ENCODE results near the gene CORO7.

Gene CORO7

DNA sequence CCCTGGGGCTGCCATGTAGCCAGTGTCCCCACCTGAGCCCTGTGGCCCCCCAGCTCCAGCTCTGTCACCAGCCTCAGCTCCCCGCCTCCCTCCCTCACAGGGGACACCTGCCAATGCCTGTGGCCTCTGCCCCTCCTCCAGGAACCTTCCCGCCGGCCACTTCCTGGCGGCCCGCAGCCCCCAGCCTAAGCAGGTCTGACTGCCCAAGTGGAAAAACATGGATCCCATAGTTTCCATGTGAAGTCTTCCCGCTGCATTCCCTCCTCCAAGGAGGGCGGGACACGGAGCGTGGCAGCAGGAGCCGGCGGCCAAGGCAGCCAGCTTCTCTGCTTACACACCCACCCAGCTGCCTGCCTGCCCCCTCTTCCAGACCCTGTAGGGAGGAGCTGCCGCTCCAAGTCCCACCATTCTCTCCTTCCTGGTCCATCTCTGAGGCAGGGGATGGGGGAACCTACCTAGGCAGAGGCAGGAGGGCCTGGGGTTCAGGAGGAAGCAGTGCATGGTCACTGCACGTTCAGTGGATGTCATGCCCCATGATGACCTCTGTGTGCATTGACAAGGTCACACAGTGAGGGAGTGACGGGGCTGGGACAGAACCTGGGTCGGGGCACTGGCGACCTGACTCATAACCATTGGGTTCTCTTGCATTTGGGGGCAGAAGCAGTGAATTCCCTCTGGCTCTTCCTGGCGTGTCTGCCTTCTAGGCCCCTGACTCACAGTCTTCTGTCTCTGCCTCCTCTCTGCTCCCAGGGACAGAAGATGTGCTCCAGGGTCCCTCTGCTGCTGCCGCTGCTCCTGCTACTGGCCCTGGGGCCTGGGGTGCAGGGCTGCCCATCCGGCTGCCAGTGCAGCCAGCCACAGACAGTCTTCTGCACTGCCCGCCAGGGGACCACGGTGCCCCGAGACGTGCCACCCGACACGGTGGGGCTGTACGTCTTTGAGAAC lies 36.0 kb downstream of the CORO7 start:
- TF ChIP-seq, protein P1, sequence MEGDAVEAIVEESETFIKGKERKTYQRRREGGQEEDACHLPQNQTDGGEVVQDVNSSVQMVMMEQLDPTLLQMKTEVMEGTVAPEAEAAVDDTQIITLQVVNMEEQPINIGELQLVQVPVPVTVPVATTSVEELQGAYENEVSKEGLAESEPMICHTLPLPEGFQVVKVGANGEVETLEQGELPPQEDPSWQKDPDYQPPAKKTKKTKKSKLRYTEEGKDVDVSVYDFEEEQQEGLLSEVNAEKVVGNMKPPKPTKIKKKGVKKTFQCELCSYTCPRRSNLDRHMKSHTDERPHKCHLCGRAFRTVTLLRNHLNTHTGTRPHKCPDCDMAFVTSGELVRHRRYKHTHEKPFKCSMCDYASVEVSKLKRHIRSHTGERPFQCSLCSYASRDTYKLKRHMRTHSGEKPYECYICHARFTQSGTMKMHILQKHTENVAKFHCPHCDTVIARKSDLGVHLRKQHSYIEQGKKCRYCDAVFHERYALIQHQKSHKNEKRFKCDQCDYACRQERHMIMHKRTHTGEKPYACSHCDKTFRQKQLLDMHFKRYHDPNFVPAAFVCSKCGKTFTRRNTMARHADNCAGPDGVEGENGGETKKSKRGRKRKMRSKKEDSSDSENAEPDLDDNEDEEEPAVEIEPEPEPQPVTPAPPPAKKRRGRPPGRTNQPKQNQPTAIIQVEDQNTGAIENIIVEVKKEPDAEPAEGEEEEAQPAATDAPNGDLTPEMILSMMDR (IDR thresholded peaks at IDR 0.05; ENCODE audit: low read depth, low read length): no peak
- no peak for DNase-seq (ENCODE audit: low read depth, low spot score)
- no peak overlapping the region for H3K4me3 ChIP-seq (ENCODE audit: low read depth, low read length)
- in situ Hi-C loops (cut with HindIII; ENCODE audit: low sequenced_read_pairs): no loop called here

DNA sequence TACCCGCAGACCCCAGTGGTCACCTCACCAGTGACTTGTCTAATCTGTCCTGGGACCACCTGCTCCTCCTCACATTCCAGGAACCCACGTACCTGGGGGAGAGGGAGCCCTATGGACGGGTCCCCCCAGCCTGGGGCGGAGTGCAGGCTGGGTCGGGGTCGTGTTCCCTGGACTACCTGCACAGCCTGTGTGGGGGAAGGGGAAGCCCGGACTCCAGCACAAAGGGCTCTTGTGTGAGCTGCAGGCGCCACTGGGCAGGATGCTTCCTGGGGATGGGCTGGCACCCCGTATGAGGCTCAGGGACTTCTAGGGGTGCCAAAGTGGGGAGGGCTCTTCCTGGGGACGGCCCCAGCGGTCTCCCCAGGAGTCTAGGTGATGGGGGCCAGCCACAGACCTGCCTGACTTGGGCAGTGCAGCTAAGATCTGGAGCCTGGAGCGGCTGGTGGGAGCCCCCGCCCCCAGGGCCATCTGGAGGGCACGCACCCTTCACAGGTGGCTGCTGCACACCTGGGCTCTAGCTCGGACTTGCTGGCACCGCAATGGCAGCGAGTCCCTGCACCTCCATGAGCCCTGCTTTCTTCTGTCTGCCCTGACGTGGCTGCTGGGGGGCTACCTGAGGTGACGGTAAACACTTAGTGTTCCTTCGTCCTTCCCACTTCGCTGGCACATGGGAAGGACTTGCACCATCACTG lies 37.3 kb downstream of the CORO7 start:
- DNase-seq (ENCODE audit: low read depth, low spot score): no peak
- no peak overlapping the region for H3K4me3 ChIP-seq (ENCODE audit: low read depth, low read length)
- in situ Hi-C loops (cut with HindIII; ENCODE audit: low sequenced_read_pairs): no loop called here
- TF ChIP-seq, protein P1 (IDR thresholded peaks at IDR 0.05; ENCODE audit: low read depth, low read length): no peak

DNA sequence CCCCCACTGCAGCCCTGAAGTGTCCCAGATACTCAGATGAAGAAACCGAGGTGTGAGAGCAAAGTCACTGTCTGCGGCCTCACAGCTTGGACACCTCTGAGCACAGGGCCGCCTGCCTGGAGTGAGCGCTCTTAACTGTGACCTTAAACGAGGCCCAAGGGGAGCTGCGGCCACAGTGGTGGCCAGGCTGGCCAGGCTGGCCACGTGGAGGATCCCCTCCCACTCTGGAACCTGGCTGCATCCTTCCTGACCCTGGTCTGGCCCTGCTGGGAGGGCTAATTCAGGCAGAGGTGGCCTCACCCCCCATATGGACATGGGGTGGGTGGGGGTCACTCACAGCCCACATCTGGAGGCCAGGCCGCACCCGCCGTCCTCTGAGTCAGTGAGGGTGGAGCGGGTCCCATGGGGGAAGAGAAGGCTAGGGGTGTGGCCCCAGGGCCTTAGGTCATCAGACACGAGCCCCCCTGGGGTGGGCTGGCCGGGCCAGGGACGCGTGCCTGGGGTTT lies 38.2 kb downstream of the CORO7 start:
- no peak overlapping the region for H3K4me3 ChIP-seq (ENCODE audit: low read depth, low read length)
- in situ Hi-C loops (cut with HindIII; ENCODE audit: low sequenced_read_pairs): no loop called here
- TF ChIP-seq, protein P1 (IDR thresholded peaks at IDR 0.05; ENCODE audit: low read depth, low read length): no peak
- no peak for DNase-seq (ENCODE audit: low read depth, low spot score)

DNA sequence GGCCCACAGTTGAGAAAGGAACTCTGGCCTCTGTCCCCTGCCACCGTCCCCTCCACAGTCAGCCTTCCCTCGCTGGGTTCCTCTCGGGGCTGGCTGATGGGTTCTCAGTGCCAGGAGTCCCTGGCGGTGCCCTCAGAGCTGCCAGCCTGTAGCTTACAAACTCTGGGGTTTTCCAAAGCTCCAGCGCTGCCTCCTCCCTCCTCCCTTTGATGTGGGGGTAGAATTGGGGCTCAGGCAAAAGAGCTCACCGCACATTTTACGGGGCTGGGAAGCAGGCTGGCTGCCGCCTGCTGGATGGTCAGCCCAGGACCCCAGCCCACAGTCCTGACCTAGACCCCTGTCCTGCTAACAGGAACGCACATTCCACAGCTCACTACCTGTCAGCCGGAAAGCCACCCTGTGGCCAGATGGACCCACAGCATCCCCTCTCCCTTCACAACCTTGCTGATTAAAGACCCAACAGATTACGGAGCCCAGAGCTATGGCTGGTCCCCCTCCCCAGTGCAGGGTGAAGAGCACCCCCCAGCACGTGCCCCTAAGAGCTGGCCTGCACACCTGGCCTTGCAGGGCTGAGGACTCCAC lies 38.7 kb downstream of the CORO7 start:
- in situ Hi-C loops (cut with HindIII; ENCODE audit: low sequenced_read_pairs): no loop called here

DNA sequence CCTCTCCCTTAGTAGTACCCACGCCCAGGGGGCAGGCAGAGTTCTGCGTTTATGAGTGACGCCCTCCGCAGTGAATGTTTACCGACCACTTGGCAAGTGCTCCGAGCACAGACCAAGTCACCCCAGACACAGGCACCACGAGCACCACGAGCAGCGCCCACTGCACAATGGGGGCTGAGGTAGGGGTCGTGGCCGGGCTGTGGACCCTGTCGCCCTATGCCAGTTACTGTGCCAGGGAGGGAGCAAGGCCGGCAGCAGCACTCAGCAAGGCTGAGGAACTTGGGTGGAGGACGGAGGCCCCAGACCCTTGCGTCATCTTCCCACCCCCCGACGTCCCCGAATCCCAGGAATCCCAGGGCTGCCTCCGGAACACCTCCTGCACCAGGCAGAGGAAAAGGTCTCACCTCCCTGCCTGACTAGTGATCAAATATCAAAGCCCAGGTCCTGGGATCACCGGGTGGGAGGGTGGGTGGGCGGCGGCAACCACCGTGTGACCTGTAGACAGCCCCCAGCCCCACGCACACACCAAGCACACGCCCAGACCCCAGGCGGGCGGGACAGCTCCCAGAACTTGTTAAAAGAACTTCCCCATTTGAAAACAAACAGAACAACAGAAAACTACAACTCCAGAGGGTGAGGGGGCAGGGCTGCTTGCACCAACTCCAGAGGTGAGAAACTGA lies 39.4 kb downstream of the CORO7 start:
- H3K4me3 ChIP-seq (ENCODE audit: low read depth, low read length): no peak overlapping the region
- TF ChIP-seq, protein P1 (IDR thresholded peaks at IDR 0.05; ENCODE audit: low read depth, low read length): no peak
- no peak for DNase-seq (ENCODE audit: low read depth, low spot score)
- in situ Hi-C loops (cut with HindIII; ENCODE audit: low sequenced_read_pairs): no loop called here

More for the DNA sequence above, 38.7 kb downstream of the CORO7 start:
- no peak for DNase-seq (ENCODE audit: low read depth, low spot score)
- TF ChIP-seq, protein P1 (IDR thresholded peaks at IDR 0.05; ENCODE audit: low read depth, low read length): peak; percentile 23
- H3K4me3 ChIP-seq (ENCODE audit: low read depth, low read length): no peak overlapping the region

All from astrocyte of the spinal cord (primary cell).